NCI-H2196 treated with DMSO at 0.1 percent for 48 hours (cell line): ENCODE data around the gene MCEMP1.

Source experiments
- DNase-seq: peaks from one replicate; lab custom pipeline; 2025; ENCODE audit not compliant: unreplicated experiment; lab: John Stamatoyannopoulos, UW

The MCEMP1 gene

GRCh38 chr19:7676854-7677253, at the start of gene MCEMP1:
MCEMP1 (plus strand) TSS chr19:7677090; CDS start chr19:7677121, 31 bp downstream.
- no peak for DNase-seq

- no peak for DNase-seq
These were observed 49.7 kb upstream of the MCEMP1 start for GRCh38 chr19:7627166-7627565.

GRCh38 chr19:7628589-7629311, 48.1 kb upstream of the MCEMP1 start:
- DNase-seq = no peak

GRCh38 chr19:7629347-7630054, 47.4 kb upstream of the MCEMP1 start, which contains the start of the genes PET100 and XAB2:
PET100 (plus strand) TSS chr19:7629793; CDS start chr19:7629834, 41 bp downstream.
XAB2 (minus strand) TSS chr19:7629545; CDS start chr19:7629527, 18 bp downstream.
- peak; percentile 96 for DNase-seq

GRCh38 chr19:7631577-7631976, 45.3 kb upstream of the MCEMP1 start:
- no peak for DNase-seq

- DNase-seq = no peak
These were observed 44.3 kb upstream of the MCEMP1 start for GRCh38 chr19:7632340-7633203.

- no peak for DNase-seq
These were observed 43.2 kb upstream of the MCEMP1 start, which contains the start of gene PCP2 for GRCh38 chr19:7633698-7634097. PCP2 (minus strand) TSS chr19:7633719; CDS start chr19:7633457, 262 bp downstream.

- no peak for DNase-seq
These were observed 41.2 kb upstream of the MCEMP1 start for GRCh38 chr19:7635670-7636069.

- DNase-seq = no peak
These were observed 40.6 kb upstream of the MCEMP1 start for GRCh38 chr19:7636317-7636690.

- DNase-seq = peak; percentile 77
These were observed 40.1 kb upstream of the MCEMP1 start, which contains the start of gene STXBP2 for GRCh38 chr19:7636691-7637373. STXBP2 (plus strand) TSS chr19:7637110; CDS start chr19:7637150, 40 bp downstream.

GRCh38 chr19:7637374-7638256, 39.3 kb upstream of the MCEMP1 start:
- no peak for DNase-seq

- DNase-seq = no peak
These were observed 38.0 kb upstream of the MCEMP1 start for GRCh38 chr19:7638802-7639465.

- DNase-seq = no peak
These were observed 37.0 kb upstream of the MCEMP1 start for GRCh38 chr19:7639863-7640348.

- DNase-seq = no peak
These were observed 36.1 kb upstream of the MCEMP1 start for GRCh38 chr19:7640803-7641202.

GRCh38 chr19:7641290-7642276, 35.3 kb upstream of the MCEMP1 start:
- no peak for DNase-seq

- DNase-seq = no peak
These were observed 34.4 kb upstream of the MCEMP1 start for GRCh38 chr19:7642295-7643030.

- DNase-seq = no peak
These were observed 33.9 kb upstream of the MCEMP1 start for GRCh38 chr19:7643031-7643415.
